ENCODE measurements around the gene TJP2.
A peak's percentile ranks its signal among the peaks of the same experiment; 100 is the strongest.

Gene TJP2

DNA sequence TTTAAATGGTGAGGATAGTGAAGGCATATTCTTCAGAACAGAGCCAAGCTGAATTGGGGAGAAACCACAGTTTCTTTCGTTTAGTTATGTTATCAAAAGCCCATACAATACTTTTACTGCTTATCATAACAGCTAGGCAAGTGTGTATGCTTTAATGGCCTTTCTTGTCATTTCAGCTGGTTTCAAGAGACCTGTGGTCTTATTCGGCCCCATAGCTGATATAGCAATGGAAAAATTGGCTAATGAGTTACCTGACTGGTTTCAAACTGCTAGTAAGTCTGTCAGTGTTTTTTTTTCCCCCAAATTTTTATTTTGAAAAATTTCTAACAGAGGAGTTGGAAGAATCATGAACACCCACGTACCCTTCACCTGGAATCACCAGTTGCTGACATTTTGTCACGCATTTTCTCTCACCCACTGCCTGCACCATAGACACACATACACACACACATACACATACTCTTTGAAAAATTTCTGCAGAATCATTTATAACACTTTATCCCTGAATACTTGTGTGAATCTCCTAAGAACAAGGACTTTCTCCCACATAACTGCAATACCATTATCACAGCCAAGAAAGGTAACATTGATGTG lies 63.7 kb downstream of the TJP2 start:
- DNase-seq = no peak

DNA sequence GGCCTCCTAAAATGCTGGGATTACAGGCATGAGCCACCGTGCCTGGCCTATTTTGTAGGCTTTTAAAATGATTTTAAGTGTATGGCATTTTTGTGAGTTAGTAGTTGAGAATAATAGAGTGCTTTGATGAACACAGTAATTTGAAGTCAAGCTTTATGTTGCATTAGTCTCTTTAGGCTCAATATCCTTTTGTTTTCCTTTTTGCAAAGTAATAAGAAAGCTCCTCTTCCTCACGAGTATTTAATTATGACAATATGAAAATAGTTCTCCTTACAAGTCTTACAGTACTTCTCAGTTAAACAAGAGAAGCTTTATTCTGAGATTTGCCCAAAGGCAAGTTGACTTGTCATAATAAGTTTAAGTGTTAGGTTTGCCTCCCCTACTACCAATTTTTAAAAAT lies 69.0 kb downstream of the TJP2 start:
- DNase-seq = no peak

DNA sequence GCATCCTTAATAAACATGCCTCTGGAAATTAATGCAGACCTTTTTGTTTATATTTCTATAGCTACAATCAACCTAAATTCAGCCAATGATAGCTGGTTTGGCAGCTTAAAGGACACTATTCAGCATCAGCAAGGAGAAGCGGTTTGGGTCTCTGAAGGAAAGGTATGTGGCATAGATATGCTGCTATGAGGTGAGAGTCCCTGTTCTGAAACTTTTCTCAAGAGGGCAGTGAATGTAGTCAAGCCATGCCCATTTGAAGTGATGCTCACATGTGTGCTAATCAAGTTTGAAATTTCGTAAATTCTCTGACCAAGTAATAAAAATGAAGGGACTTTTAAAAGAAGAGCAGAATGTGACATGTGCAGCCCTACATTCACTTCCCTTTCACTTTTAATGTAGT lies 72.6 kb downstream of the TJP2 start:
- no peak for DNase-seq

DNA sequence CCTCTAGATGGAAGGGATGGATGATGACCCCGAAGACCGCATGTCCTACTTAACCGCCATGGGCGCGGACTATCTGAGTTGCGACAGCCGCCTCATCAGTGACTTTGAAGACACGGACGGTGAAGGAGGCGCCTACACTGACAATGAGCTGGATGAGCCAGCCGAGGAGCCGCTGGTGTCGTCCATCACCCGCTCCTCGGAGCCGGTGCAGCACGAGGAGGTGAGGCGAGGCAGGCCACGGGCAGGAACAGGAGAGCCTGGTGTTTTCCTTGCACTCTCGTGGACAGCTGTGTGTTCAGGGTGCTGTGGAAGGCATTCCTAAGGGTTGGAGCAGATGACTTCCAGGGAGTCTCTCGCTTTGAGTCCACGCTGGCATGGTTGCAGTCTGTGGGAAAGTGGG lies 73.9 kb downstream of the TJP2 start:
- DNase-seq = no peak

DNA sequence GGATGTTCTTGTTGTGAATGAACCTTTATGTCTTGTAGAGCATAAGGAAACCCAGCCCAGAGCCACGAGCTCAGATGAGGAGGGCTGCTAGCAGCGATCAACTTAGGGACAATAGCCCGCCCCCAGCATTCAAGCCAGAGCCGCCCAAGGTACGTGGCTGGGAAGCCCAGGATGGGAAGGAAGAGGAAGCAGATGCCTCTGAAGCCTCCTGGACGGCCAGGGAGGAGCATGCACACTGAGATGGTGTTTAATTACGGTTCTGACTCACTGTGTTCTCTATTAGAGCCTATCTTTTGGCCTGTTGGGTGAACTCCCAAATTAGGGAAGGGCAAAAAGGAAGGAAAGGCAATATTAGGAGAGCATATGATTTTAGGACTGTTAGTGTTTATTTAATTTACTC lies 75.3 kb downstream of the TJP2 start:
- no peak for DNase-seq

DNA sequence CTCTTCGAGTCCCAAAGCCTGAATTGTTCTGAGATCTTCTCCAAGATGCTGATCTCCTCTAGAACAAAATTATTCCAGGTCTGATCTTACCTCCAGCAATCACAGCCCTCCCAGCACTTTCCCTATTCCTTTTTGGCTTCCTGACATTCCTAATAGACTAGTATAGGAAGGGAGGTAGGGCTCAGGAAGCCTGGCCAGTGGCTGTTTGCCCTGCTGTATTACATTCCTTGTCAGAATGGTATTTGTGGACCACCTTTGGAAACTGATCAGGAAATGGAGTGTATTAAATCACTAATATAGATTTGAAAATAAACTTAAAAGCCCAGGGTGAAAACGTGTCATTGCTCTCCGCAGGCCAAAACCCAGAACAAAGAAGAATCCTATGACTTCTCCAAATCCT lies 76.6 kb downstream of the TJP2 start:
- no peak for DNase-seq

DNA sequence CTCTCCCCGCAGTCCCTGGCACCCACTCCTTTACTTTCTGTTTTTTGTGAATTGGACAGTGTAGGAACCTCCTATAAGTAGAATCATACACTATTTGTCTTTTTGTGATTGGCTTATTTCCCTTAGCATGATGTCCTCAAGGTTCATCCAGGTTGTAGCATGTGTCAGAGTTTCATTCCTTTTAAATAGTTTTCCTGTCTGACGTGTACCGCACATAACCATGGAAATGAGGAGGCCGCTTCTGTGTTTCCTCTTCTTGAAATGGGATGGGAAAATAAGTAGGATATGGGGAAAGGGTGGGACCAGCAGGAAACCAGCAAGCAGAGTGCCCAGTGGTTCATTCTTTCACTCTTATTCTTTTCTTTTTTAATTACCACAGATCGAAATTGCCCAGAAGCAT lies 78.4 kb downstream of the TJP2 start:
- no peak for DNase-seq

DNA sequence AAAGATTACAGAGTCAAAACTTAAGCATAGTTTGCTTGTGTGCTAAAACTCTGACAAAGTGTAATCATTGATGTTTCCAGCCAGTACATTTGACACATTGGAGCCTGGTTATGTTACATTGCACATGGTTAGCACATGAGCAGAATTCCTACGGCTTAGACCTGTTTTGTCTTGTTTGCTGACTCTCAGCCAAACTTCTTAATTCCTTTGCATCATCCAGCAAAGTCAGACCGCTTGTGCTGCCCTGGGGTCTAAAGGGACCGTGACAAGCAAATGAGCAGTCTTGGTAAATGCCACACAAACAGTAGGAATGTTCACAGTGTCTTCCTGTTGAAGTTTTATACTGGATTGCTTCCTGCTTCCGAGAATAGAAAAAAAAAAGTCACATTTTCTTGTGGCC lies 79.0 kb downstream of the TJP2 start:
- no peak for DNase-seq

DNA sequence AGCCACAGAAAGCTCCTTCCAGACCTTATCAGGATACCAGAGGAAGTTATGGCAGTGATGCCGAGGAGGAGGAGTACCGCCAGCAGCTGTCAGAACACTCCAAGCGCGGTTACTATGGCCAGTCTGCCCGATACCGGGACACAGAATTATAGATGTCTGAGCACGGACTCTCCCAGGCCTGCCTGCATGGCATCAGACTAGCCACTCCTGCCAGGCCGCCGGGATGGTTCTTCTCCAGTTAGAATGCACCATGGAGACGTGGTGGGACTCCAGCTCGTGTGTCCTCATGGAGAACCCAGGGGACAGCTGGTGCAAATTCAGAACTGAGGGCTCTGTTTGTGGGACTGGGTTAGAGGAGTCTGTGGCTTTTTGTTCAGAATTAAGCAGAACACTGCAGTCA lies 80.1 kb downstream of the TJP2 start:
- no peak for DNase-seq

DNA sequence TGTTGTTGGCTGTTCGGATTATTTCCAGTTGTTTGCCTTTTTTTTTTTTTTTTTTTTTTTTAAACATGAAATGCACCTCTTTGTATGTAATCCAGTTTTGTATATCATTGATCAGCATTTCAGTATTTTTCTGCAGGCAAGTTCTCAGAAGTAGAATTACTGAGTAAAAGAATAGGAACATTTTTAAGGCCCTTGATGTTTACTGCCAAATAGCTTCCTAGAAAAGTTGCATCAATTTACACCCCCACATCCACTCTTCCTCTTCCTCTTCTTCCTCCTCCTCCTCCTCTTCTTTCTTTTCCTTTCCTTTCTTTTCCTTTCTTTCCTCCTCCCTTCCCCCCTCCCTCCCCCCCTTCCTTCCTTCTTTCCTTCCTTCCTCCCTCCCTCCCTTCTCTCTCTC lies 81.5 kb downstream of the TJP2 start:
- no peak for DNase-seq

DNA sequence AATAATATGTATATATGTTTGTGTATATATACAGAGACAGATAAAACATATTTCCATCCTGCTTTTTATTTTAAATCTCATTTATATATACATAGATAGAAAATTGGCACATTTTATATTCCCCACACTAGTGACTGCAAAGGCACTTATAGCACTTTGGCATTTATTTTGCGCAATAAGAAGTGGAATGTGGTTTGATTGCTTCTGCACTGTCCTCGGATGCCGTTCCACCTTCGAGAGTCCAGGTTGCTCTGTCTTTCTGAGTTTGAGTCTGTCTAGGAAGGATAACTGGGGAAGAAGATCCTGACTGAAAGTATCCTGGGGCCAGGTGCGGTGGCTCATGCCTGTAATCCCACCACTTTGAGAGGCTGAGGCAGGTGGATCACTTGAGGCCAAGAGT lies 84.5 kb downstream of the TJP2 start:
- no peak for DNase-seq

DNA sequence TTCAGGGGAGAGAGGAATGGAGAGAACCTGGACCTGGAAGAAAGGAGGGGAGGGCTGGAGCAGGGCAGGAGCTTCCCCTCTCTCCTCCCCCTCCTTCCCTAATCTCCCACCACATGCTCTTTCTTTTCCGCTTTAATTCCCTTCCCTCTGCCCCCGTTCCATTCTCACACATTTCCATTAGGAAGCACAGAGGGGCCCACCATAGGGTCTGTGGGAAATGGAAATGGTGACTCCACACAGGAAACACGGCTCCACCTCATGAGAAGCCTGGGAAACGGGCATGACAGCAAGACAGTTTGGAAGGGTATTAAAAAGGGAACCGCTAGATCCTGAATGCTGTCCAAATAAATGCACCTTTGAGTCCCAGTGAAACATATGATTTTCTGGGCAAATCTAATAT lies 86.1 kb downstream of the TJP2 start:
- no peak for DNase-seq

DNA sequence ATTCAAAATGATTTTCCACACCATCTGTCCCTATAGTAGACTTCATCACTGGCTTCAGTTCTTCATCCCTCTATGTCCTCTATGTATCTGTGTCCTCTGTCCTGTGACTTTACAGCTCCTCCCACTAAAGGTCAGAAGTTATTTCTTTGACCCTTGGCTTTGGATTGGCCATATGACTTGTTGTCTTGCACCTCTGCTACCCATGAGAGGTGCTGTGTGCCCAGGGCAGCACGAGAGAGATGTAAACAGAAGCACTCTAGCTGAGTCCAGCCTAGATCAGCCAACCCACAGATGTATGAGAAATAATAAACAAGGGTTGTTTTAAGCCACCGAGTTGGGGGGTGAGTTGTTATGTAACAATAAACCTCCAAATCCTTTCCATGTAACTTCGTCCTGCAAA lies 87.6 kb downstream of the TJP2 start:
- DNase-seq = no peak

DNA sequence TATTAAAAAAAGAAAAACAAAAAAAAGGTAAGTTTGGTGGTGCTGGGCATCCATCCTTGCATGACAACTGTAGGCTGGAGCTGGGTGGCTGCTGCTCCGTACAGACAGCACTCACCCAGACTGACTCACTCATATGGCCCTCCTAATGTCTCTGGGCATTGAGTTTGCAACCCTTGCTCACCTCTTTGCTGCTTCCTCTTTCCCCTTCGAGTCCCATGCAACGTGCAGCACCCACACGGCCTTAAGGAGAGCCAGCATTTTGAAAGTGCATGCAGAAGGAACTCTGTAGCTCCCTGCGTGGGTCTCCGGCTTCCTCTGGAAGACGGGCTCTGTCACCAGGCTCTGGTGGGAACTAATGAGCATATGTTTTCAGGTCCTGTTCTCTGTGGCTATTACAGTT lies 90.4 kb downstream of the TJP2 start:
- no peak for DNase-seq

DNA sequence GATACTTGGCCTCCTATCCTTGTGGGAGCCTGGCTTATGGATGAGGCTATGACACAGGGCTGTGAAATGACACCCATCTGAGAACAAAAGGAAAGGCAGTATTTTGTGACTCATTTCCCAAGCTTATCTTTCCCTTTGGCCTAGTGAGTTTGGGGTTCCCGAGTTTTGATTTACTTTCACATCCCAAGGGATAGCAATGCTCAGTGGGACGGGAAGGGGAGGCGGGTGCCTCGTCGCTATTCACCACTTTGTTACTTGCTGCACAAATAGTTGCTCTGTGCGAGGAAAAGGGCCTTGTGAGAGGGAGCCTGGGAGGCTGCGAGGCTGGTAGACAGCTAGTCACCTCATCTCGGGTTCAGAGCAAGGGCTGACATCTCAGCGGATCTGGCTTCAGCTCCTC lies 91.8 kb downstream of the TJP2 start:
- DNase-seq = no peak

DNA sequence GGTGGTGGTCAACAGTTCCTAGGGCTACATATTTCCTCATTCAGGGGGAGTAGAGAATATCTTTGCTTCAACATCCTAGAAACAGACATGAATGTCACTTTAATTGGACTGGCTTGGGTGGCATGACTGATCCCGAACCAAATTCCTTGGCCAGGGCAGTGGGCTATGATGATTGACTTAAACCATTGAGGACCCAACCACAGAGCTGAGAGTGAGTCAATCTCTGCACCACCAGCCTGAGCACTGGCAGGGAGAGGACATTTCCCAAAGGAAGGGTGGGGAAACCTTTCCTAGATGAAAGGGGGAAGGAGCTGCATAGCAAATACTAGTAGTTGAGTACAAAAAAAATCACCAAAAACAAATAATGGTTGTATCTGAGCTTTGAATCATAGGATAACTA lies 98.1 kb downstream of the TJP2 start:
- no peak for DNase-seq

DNA sequence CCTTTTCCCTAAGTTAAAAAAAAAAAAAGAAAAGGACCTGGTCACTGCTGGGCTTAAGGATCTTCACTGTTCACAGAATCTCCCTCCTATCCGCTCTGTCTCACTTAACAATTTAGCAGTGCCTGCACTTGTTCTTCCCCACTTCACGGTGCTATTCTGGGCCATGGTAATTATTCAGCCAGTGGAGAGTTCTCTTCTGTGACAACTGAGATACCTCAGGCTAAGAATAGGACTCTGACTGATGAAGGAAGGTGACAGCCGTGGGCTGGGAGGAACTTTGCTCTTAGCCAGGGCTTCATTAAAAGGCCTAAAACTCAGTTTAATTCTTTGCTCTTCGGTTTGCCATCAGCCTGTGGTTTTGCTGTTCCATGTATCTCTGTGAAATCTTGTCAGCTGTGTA lies 99.1 kb downstream of the TJP2 start:
- no peak for DNase-seq

DNA sequence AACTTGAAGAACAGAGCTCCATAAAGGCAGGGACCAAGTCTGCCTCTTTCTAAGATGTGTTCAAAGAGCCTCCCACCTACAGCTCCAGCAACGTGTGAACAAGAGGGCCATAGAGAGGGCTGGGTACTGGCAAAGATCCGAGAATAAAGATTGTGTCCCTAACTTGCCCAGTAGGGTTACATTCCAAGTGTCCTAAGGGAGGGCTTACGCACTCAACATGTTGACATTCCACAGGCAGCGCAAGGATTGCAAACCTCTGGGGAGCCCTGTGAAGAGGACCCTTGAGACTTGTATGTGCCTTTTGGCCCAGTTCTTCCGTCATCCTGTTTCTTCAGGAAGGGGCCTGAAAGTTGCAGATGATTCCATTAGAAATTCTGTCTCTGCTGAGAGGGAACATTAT lies 102.7 kb downstream of the TJP2 start:
- no peak for DNase-seq

DNA sequence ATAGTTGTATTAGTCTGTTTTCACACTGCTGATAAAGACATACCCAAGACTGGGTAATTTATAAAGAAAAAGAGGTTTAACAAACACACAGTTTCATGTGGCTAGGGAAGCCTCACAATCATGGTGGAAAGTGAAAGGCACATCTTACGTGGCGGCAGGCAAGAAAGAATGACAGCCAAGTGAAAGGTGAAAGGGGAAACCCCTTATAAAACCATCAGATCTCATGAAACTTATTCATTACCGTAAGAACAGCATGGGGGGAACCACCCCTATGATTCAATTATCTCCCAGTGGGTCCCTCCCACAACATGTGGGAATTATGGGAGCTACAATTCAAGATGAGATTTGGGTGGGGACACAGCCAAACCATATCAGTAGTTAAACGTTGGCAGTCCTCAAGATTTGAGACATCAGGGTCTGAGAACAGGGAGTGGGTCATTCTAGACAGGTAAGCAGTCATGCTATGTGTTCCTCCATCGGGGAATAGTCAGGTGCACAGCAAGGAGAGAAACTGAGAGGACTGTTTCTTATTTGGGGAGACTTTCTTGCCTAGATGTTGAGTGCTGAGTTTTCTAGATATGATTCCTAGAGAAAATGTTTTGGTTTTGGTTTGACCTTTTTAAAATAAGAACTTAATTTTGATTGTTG lies 105.1 kb downstream of the TJP2 start:
- DNase-seq = peak; percentile 47

DNA sequence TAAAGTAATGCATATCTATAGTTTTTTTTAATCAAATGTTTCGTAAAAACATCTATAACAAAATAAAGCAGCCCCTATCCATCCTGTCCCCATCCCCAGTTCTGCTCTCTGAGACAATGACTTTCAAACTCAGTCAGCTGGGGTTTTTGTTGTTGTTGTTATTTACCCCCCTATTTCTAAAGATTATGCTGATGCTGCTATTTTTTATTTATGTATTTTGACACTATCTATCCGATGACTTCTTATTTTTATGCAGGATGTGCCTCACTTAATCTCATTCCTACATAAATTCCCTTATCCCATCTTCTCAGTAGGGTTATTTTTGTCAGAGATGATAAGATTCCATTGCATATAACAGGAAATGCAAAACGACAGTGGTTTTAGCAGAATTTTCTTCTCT lies 105.7 kb downstream of the TJP2 start:
- no peak for DNase-seq

DNA sequence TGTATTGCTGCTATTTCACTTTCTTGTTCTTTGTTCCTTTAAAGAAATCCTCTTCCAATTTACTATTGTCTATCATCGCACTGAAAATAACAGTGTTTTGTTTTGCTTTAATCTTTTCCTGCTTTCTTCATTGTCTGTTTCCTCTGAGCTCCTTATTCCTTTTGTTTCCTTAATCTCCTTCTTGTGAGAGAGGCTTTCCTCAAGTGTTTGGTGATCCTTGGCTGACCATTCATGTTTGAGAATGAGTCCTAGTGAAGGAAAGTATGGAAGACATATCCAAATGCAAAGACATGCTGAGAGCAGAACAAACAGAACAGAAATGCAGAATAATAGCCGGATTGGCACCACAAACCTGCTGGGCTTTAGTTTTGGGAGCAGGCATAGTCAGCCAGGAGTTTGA lies 108.9 kb downstream of the TJP2 start:
- no peak for DNase-seq

DNA sequence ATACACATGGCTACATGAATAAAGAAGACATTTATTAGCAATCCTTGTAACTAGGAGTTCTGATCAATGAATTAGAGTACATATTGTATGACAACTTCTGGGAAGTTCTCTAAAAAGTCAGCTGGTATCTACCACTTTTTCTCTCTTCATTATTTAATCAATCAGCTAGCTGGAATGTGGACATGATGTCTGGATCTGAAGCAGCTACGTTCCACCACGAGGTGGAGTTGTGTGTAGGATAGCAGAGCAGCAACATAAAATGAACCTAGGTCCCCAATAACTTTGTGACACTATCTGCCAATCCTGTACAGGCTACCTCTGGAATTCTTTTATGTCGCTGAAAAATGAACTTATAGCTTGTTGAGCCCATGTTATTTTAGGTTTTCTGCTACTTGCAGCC lies 118.0 kb downstream of the TJP2 start:
- no peak for DNase-seq

DNA sequence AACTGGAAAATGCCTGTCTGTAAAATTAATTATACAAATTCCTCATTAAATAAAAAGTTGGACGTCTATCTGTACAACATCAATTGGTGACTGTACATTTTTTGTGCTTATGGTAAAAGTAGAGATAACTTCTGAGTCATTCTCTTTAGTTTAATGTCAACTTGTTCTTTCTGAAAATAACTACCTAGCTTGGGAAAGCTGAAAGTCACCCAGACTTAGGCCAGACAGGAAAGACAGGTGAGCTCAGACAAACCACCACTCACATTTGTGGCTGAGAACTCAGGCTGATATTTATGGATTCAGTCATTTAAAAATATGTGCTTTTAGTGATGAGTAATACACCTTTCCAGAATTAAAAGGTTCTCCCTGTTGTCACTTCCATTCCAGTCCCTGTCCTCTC lies 119.1 kb downstream of the TJP2 start:
- no peak for DNase-seq

DNA sequence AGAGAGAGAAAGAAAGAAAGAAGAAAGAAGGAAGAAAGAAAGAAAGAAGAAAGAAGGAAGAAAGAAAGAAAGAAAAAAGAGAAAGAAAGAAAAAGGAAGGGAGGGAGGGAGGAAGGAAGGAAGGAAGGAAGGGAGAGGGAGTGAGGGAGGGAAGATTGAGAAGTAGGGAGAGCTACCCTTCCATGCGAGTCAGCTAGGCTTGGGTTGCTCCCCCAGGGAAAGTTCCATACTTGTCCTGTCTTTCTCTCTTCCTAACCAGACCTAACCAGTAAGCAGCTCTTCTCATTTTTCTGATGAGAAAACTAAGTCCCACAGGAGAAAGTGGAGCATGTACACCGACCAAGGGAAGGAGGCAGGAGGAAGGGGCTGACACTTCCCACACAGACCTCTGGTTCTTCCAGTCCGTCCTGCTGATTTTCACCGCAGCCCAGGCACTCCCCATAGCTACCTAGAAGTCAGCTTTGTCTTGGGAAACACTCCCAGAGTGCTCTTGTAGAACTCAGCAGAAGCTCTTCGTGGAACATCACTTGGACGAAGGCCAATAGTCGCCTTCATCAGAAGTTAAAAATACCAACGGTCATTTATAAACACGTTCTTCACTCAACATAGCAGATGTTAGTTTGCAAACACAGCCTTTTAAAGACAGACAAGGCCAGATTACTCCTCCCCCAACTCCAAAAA lies 121.9 kb downstream of the TJP2 start:
- no peak for DNase-seq

All from stimulated activated CD4-positive, alpha-beta T cell treated with anti-CD3 and anti-CD28 coated beads, Interleukin-1b, Interleukin-23, amount 100 ng/mL, for 48 hours (primary cell).